ENCODE data around the gene NAT10. TPM values are rescaled to one million over a fixed set of nuclear protein-coding genes. Genes with fewer than 3 reads are reported as not detected.

Gene NAT10
- total RNA-seq, 2 experiments from 2014 or later = 129 to 137 TPM

DNA sequence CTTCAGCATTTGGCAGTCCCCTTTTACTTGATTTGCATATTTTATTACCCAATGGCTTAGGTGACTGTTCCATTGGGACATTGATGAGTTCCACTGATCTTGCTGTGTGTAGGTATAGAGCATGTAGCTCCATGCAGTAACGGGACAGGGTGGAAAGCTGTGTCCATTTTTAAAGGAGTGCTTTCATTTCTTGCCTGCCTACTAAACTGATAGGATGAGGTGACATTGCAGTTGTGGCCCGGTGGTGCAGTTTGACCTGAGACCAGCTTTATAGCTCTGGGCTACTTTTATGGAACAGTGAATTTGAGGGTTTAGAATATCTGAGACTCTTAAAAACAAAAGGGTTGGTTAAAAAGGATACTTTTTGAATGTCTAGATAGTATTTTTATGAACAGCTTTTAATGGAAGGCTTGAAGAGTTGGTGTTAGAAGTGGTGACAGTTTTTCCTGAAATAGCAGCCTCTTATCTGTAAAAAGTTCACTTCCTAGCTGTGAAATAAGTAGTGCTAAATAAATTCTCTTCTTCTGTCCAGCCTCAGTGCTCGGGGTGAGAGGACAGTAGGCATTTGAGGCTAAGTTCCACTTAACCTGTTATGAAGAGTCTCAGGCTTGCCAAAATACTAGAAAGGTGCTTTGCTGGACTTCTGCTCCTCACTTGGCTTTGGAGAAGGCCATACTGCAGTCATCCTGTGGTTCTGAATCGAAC is 27.0 kb downstream of the NAT10 start:
- Mint-ChIP-seq H3K27me3 (no peaks in the 10 kb centered on the region), H3K27ac (no peak overlapping the region), H3K4me1 (ENCODE audit: low read depth) (peaks cover 2% of the 10 kb centered on the region), H3K36me3 (ENCODE audit: low read depth) (peaks cover 66% of the 10 kb centered on the region), H3K9me3 (no peaks in the 10 kb centered on the region), H3K4me3 (no peak overlapping the region)
- TF ChIP-seq, protein P1, sequence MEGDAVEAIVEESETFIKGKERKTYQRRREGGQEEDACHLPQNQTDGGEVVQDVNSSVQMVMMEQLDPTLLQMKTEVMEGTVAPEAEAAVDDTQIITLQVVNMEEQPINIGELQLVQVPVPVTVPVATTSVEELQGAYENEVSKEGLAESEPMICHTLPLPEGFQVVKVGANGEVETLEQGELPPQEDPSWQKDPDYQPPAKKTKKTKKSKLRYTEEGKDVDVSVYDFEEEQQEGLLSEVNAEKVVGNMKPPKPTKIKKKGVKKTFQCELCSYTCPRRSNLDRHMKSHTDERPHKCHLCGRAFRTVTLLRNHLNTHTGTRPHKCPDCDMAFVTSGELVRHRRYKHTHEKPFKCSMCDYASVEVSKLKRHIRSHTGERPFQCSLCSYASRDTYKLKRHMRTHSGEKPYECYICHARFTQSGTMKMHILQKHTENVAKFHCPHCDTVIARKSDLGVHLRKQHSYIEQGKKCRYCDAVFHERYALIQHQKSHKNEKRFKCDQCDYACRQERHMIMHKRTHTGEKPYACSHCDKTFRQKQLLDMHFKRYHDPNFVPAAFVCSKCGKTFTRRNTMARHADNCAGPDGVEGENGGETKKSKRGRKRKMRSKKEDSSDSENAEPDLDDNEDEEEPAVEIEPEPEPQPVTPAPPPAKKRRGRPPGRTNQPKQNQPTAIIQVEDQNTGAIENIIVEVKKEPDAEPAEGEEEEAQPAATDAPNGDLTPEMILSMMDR (IDR thresholded peaks at IDR 0.05) = no peak
- ChIA-PET POLR2A (interaction anchor here (1.0 to 2.5 kb wide), 2 partner anchors 8 to 26 kb away, joined by 3 to 7 read pairs; no protein-coding TSS in a partner anchor), CTCF (interaction anchor here (1.0 to 1.3 kb wide), 2 partner anchors 42 to 68 kb away, joined by 3 read pairs; no protein-coding TSS in a partner anchor)
- intact Hi-C loops (cut with micrococcal nuclease) = no loop called here
- no peak for ATAC-seq
- DNase-seq = no peak

DNA sequence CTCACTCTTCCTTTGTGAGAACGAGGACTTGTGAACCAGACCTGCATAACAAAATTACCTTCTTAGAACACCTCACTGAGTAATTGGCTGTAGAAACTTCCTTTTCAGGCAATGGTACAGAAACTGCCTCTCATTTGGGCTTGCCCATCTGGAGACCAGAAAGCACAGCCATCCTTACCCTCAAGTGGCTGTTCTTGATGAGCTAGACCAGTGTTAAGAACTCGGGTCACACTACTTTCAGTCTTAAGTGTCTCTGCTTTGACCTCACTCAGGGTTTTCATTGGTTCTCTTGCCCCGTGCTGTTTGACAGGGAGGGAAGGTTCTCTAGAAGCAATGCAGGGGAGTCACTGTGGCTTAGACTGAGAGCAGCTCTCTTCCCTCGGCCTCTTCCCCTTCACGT is 29.3 kb downstream of the NAT10 start:
- intact Hi-C loops (cut with micrococcal nuclease) = no loop called here
- no peaks in the 10 kb centered on the region for H3K9me3 Mint-ChIP-seq
- H3K4me1 Mint-ChIP-seq (ENCODE audit: low read depth) = peaks cover 2% of the 10 kb centered on the region
- TF ChIP-seq, protein P1 (IDR thresholded peaks at IDR 0.05) = no peak
- ChIA-PET POLR2A (interaction anchor here (0.6 to 2.7 kb wide), 12 partner anchors 9 to 237 kb away, joined by 3 to 7 read pairs (median 4); partner anchors contain the start of gene ABTB2), CTCF (interaction anchor here (0.9 kb wide), 1 partner anchor 40 kb away, joined by 3 read pairs; no protein-coding TSS in a partner anchor)
- no peak overlapping the region for H3K4me3 Mint-ChIP-seq
- peaks cover 68% of the 10 kb centered on the region for H3K36me3 Mint-ChIP-seq (ENCODE audit: low read depth)
- DNase-seq (no peak), ATAC-seq (no peak)
- H3K27ac Mint-ChIP-seq = no peak overlapping the region
- H3K27me3 Mint-ChIP-seq = no peaks in the 10 kb centered on the region

DNA sequence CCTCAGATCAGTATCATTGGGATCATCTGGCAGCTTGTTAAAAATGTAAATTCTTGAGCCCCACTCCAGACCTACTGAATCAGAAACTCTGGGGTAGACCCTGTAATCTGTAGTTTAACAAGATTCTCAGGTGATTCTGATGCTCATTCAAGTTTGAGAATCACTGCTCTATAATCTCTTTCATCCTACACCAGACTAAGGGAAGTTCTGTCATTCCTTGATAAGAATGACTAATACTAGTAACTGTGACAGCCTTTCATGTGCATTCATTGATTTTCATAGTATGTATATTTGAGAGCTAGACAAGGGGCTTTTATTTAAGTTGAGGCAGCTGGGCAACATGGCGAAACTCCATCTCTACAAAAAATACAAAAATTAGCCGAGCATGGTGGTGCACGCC is 30.0 kb downstream of the NAT10 start:
- H3K36me3 Mint-ChIP-seq (ENCODE audit: low read depth) = peaks cover 68% of the 10 kb centered on the region
- no peak overlapping the region for H3K27ac Mint-ChIP-seq
- TF ChIP-seq, protein P1 (IDR thresholded peaks at IDR 0.05) = no peak
- DNase-seq (no peak), ATAC-seq (peak; percentile 58)
- POLR2A ChIA-PET = interaction anchor here (0.5 to 2.7 kb wide), 12 partner anchors 9 to 377 kb away, joined by 3 to 7 read pairs (median 3); no protein-coding TSS in a partner anchor
- H3K4me3 Mint-ChIP-seq = no peak overlapping the region
- intact Hi-C loops (cut with micrococcal nuclease) = no loop called here
- no peaks in the 10 kb centered on the region for H3K27me3 Mint-ChIP-seq
- CTCF ChIA-PET = interaction anchor here (0.9 kb wide), 1 partner anchor 39 kb away, joined by 3 read pairs; no protein-coding TSS in a partner anchor
- H3K4me1 Mint-ChIP-seq (ENCODE audit: low read depth) = peaks cover 2% of the 10 kb centered on the region
- H3K9me3 Mint-ChIP-seq = no peaks in the 10 kb centered on the region

DNA sequence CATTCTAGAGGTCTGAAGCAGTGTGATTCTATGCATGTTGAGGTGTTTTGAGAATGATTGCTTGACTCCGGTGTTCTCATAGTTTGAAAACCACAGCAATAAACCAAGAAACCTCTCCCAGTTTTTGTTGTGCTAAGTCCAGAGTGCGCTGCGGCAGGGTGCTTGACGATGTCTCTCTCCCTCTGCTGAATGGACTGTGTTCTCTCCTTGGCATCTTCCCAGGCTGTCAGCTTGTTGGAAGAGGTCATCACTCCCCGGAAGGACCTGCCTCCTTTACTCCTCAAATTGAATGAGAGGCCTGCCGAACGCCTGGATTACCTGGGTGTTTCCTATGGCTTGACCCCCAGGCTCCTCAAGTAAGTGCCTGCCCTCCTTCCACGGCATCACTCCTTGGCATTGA is 31.0 kb downstream of the NAT10 start:
- ChIA-PET POLR2A (interaction anchor here (0.7 to 2.7 kb wide), 4 partner anchors 14 to 95 kb away, joined by 3 to 7 read pairs (median 4); no protein-coding TSS in a partner anchor), CTCF (no interaction called here)
- TF ChIP-seq, protein P1 (IDR thresholded peaks at IDR 0.05) = no peak
- Mint-ChIP-seq H3K27me3 (no peaks in the 10 kb centered on the region), H3K9me3 (no peaks in the 10 kb centered on the region), H3K4me3 (no peak overlapping the region), H3K36me3 (ENCODE audit: low read depth) (peaks cover 58% of the 10 kb centered on the region), H3K4me1 (ENCODE audit: low read depth) (peaks cover 2% of the 10 kb centered on the region), H3K27ac (no peak overlapping the region)
- DNase-seq = no peak
- intact Hi-C loops (cut with micrococcal nuclease) = no loop called here
- ATAC-seq = no peak

DNA sequence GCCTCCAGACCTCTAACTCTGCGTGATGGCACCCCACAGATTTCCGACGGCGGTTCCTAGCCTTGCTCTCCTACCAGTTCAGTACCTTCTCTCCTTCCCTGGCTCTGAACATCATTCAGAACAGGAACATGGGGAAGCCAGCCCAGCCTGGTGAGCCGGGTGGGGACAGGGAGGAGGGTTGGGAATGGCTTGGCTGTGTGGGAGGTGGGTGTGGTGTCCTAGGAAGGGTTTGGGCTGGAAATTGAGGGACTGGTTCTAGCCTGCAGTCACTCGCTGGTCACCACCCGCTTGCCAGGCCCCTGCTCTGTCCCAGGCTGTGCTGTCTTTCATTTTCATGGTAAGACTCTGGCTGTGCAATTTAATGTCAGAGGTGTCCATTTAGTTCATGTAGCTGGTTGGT is 33.9 kb downstream of the NAT10 start:
- DNase-seq (no peak), ATAC-seq (no peak)
- TF ChIP-seq, protein P1 (IDR thresholded peaks at IDR 0.05) = no peak
- ChIA-PET CTCF (interaction anchor here (1.0 kb wide), 1 partner anchor 143 kb away, joined by 3 read pairs; no protein-coding TSS in a partner anchor), POLR2A (interaction anchor here (1.5 kb wide), 1 partner anchor 11 kb away, joined by 6 read pairs; no protein-coding TSS in a partner anchor)
- Mint-ChIP-seq H3K27me3 (no peaks in the 10 kb centered on the region), H3K4me3 (no peak overlapping the region), H3K9me3 (no peaks in the 10 kb centered on the region), H3K4me1 (ENCODE audit: low read depth) (peaks cover 2% of the 10 kb centered on the region), H3K27ac (no peak overlapping the region), H3K36me3 (ENCODE audit: low read depth) (peaks cover 53% of the 10 kb centered on the region)
- intact Hi-C loops (cut with micrococcal nuclease) = no loop called here
